Measurements from ENCODE around the gene FCAMR. TPM values are rescaled to one million over a fixed set of nuclear protein-coding genes. Genes with fewer than 3 reads are reported as not detected.

Gene FCAMR
- total RNA-seq, 2 experiments from 2014 or later, result not detected

- ChIA-PET POLR2A (no interaction called here), CTCF (no interaction called here)
These were observed 30.5 kb upstream of the FCAMR start for GRCh38 chr1:207000651-207001291.

GRCh38 chr1:206998816-206999215 is 28.6 kb upstream of the FCAMR start:
- CTCF ChIA-PET, result no interaction called here
- POLR2A ChIA-PET, result no interaction called here

DNA sequence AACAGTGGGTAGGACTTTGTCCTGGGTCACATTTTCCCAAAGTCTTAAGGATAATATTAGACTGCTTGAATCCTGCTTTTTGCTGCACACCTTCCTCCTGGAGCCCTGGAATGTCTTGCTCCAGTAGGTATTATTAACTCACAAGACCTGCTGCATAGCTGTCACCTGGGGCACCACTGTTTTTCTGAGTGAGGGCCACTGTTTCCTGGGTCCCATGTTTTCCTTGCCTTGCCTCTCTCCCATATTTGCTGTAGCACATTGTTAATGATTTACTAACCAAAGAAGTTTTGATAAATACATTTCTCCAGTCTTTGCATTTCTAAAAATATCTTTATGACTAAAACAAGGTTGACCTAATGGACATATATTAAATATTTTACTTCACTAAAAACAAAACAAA is 22.5 kb upstream of the FCAMR start:
- CTCF ChIA-PET, result no interaction called here
- POLR2A ChIA-PET, result no interaction called here

DNA sequence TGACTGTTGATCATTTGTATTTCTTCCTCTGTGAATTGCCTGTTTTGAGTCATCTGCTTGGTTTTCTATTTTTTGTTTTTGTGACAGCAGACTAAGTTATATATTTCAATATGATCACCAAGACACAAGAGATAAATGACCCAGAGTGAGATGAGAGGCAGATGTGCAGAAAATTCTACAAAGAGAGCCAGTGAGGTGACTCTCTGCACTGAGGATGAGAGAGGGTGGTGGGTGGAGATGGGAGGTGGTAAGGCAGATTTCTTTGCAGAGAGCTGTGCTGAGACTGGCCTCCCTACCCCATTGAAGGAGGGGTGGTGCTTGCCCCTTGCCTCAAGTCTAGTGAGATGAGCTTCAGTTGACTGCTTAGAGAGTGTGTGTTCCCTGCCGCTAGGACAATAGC is 17.6 kb upstream of the FCAMR start:
- CTCF ChIA-PET, result no interaction called here

DNA sequence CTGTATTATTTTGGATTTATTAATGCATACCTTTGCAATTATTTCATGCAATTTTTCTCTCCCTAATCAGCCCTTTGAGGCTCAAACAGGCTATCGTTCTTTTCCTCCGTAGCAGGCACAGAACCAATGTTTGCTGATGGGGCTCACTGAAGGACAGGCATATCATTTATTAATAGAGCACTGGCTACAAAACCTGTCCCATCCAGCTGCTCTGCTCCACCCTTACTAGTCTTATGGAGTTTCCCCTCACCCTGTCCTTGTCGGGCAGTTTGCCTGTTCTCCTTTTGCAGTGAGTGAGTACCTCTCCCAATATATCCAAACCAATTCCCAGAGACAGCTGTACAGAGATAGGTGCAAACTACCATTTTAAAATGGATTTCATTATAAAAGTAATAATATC is 16.6 kb upstream of the FCAMR start:
- ChIA-PET POLR2A (no interaction called here), CTCF (no interaction called here)

More for the DNA sequence above, 17.6 kb upstream of the FCAMR start:
- POLR2A ChIA-PET, result no interaction called here

DNA sequence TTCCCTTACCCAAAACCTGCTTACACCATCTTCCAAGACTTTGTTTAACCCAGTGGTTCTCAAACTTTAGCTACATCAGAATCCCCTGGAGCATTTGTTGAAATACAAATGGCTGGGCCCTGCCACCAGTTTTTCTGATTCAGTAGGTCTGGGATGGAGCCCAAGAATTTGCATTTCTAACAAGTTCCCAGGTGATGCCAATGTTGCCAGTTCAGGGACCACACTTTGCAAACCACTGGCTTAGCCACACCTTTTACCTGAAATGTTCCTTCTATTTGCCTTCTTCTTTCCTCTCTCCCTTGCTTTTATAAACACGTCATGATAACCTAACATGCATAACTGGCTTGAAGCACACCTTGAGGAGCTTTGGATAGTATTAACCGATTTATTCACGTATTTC is 16.1 kb upstream of the FCAMR start:
- ChIA-PET CTCF (no interaction called here), POLR2A (no interaction called here)

GRCh38 chr1:206985162-206985749 is 15.0 kb upstream of the FCAMR start:
- CTCF ChIA-PET, result no interaction called here
- POLR2A ChIA-PET, result no interaction called here

DNA sequence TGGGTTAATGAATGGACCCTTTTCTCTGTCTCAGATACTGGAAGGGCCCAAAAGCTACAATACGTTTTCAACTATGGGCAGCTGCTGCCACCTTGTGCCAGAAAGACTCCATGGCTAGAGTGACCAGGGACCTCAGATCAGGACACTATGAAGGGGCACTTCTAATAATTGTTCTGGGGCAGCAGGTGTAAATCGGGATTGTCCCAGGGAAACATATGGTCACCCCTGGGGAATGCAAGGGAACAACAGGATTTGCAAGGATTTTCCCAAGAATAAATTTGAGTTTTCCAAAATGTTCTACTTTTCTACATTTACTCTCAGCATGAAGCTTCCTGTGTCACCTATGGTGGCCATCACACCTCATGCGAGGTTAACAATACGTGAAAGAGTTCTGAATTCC is 12.0 kb upstream of the FCAMR start:
- CTCF ChIA-PET, result interaction anchor here (1.0 to 3.8 kb wide), 22 partner anchors 11 to 491 kb away, joined by 3 to 36 read pairs (median 4); partner anchors contain the start of gene PIGR
- POLR2A ChIA-PET, result no interaction called here

- POLR2A ChIA-PET, result no interaction called here
- CTCF ChIA-PET, result interaction anchor here (1.3 kb wide), 1 partner anchor 12 kb away, joined by 3 read pairs; no protein-coding TSS in a partner anchor
These were observed 9.3 kb upstream of the FCAMR start for GRCh38 chr1:206979379-206980043.

- CTCF ChIA-PET, result no interaction called here
- POLR2A ChIA-PET, result no interaction called here
These were observed 8.0 kb upstream of the FCAMR start for GRCh38 chr1:206978259-206978658.

GRCh38 chr1:206975306-206975705 is 5.0 kb upstream of the FCAMR start:
- CTCF ChIA-PET, result no interaction called here
- POLR2A ChIA-PET, result no interaction called here

- POLR2A ChIA-PET, result no interaction called here
- CTCF ChIA-PET, result no interaction called here
These were observed 3.9 kb upstream of the FCAMR start for GRCh38 chr1:206974140-206974539.

GRCh38 chr1:206972728-206973127 is 2.5 kb upstream of the FCAMR start:
- ChIA-PET CTCF (interaction anchor here (1.1 to 2.1 kb wide), 3 partner anchors 10 to 40 kb away, joined by 3 to 10 read pairs (median 3); no protein-coding TSS in a partner anchor), POLR2A (no interaction called here)

- POLR2A ChIA-PET, result no interaction called here
- CTCF ChIA-PET, result interaction anchor here (2.1 kb wide), 1 partner anchor 11 kb away, joined by 10 read pairs; no protein-coding TSS in a partner anchor
These were observed 882 bp upstream of the FCAMR start for GRCh38 chr1:206971029-206971655.

DNA sequence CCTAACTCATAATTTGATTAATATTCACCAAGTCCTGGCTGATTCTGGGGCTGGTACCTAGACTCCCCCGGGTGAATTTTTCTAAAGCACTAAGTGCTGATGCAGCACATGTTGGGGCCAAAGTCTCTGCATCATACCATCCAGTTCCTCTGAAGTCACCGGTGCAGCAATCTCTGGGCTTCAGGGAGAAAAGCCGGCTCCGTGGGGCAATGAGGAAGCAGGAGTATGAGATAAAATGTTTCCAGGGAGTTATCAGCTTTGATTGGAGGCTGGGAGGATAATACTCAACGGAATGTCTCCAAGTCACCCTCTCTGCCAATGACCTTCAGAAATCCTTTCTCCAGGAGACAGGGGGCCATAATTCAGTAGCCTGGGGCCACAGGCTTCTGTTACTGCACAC is 1.2 kb downstream of the FCAMR start:
- POLR2A ChIA-PET, result no interaction called here
- CTCF ChIA-PET, result no interaction called here

DNA sequence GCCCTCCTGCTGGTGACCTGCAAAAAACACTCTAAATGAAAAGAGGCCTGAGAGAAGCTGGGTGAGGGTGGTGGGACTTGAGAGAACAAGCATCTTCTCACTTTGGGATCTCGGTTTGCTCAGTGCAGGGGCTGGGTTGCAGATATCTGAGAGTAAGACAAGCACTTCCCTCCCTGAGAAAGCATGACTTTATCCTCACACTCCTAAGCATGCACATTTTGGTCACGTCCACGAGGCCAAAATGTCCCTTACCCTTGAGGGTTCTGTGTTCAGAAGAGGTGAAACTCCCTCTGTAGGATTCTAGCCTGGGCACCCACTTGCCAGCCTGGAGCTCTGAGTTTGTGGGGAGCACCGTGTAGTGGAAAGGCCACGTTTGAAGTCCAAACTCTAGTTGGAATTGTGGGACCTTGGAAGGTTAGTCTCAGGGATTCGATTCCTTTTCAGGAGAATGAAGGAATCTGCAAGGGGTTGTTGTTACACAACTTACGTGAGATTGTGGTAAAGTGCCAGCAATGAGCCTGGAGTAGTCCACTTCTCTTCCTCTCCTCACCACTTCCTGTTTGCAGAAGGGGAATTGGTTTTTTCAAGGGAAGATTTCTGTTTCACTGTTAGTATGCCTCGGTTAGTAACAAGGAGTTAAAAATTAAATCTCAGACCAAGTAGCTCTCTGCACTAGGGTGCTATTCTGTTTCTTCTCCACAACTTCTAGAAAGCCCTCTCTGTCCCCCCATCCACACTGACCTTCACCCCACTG is 3.0 kb downstream of the FCAMR start:
- ChIA-PET POLR2A (interaction anchor here (0.8 kb wide), 1 partner anchor 108 kb away, joined by 3 read pairs; no protein-coding TSS in a partner anchor), CTCF (interaction anchor here (0.5 kb wide), 1 partner anchor 340 kb away, joined by 4 read pairs; no protein-coding TSS in a partner anchor)

GRCh38 chr1:206965781-206966180 is 4.5 kb downstream of the FCAMR start:
- CTCF ChIA-PET, result no interaction called here
- POLR2A ChIA-PET, result no interaction called here

DNA sequence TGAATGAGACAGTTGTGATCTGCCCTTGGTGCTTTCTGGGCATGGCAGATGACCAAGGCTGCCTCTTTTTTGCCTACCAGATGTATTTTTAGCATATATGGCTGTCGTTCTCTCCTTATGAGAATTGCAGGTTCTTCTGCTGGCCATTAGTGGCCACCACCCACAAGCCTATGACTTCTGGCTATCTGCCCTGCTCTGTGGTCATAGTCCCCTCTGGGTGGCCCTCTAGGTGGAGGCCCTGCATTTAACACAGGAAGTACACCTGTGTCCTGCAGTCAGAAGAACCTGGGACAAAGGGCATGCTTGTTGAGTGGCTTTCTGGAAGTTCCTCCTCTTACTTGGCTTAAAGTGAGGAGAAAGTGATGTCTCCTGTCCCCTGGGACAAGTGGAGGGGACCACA is 6.5 kb downstream of the FCAMR start:
- POLR2A ChIA-PET, result no interaction called here
- CTCF ChIA-PET, result no interaction called here

GRCh38 chr1:206963119-206963712 is 7.0 kb downstream of the FCAMR start:
- POLR2A ChIA-PET, result no interaction called here

GRCh38 chr1:206962272-206962671 is 8.0 kb downstream of the FCAMR start:
- POLR2A ChIA-PET, result no interaction called here
- CTCF ChIA-PET, result interaction anchor here (0.8 kb wide), 1 partner anchor 17 kb away, joined by 3 read pairs; the partner anchor contains the start of gene PIGR

More at GRCh38 chr1:206963119-206963712, 7.0 kb downstream of the FCAMR start:
- CTCF ChIA-PET, result no interaction called here
